ENCODE measurements around the gene SNX32. TPM values are rescaled to one million over a fixed set of nuclear protein-coding genes. Genes with fewer than 3 reads are reported as not detected.

The SNX32 gene
- total RNA-seq, 2 donors from 2014 or later = 0.52 to 0.65 TPM

- intact Hi-C loops (cut with DNase I) = no loop called here
- no peak for DNase-seq (ENCODE audit: low spot score)
These were observed 28.5 kb downstream of the SNX32 start for GRCh38 chr11:65862191-65862735.

- intact Hi-C loops (cut with DNase I) = no loop called here
- DNase-seq (ENCODE audit: low spot score) = peak; percentile 75
These were observed 29.5 kb downstream of the SNX32 start for GRCh38 chr11:65862941-65863888.

- no peak for DNase-seq (ENCODE audit: low spot score)
- intact Hi-C loops (cut with DNase I) = no loop called here
These were observed 30.3 kb downstream of the SNX32 start for GRCh38 chr11:65863889-65864705.

- DNase-seq (ENCODE audit: low spot score) = no peak
- intact Hi-C loops (cut with DNase I) = loop anchor here in 1 of 2 donors (5.0 kb wide), 1 partner anchor 632 kb away; no protein-coding TSS in a partner anchor
These were observed 31.1 kb downstream of the SNX32 start for GRCh38 chr11:65864706-65865471.

GRCh38 chr11:65865550-65866172, 31.9 kb downstream of the SNX32 start:
- intact Hi-C loops (cut with DNase I) = loop anchor here in 1 of 2 donors (5.0 kb wide), 1 partner anchor 632 kb away; no protein-coding TSS in a partner anchor
- no peak for DNase-seq (ENCODE audit: low spot score)

GRCh38 chr11:65866509-65867283, 32.9 kb downstream of the SNX32 start:
- intact Hi-C loops (cut with DNase I) = loop anchor here in 1 of 2 donors (5.0 kb wide), 1 partner anchor 631 kb away; no protein-coding TSS in a partner anchor
- DNase-seq (ENCODE audit: low spot score) = no peak

GRCh38 chr11:65867284-65868071, 33.7 kb downstream of the SNX32 start:
- no peak for DNase-seq (ENCODE audit: low spot score)
- intact Hi-C loops (cut with DNase I) = loop anchor here in 1 of 2 donors (5.0 kb wide), 1 partner anchor 630 kb away; no protein-coding TSS in a partner anchor

GRCh38 chr11:65868076-65868667, 34.4 kb downstream of the SNX32 start:
- intact Hi-C loops (cut with DNase I) = loop anchor here in 1 of 2 donors (5.0 kb wide), 1 partner anchor 629 kb away; no protein-coding TSS in a partner anchor
- no peak for DNase-seq (ENCODE audit: low spot score)

- DNase-seq (ENCODE audit: low spot score) = no peak
- intact Hi-C loops (cut with DNase I) = loop anchor here in 1 of 2 donors (5.0 kb wide), 1 partner anchor 628 kb away; no protein-coding TSS in a partner anchor
These were observed 35.1 kb downstream of the SNX32 start for GRCh38 chr11:65868907-65869306.

- intact Hi-C loops (cut with DNase I) = loop anchor here in 1 of 2 donors (5.0 kb wide), 1 partner anchor 628 kb away; no protein-coding TSS in a partner anchor
These were observed 36.0 kb downstream of the SNX32 start for GRCh38 chr11:65869643-65870306.

GRCh38 chr11:65870307-65870658, 36.5 kb downstream of the SNX32 start:
- intact Hi-C loops (cut with DNase I) = no loop called here
- DNase-seq (ENCODE audit: low spot score) = no peak

More at GRCh38 chr11:65869643-65870306, 36.0 kb downstream of the SNX32 start:
- DNase-seq (ENCODE audit: low spot score) = no peak

- DNase-seq (ENCODE audit: low spot score) = no peak
- intact Hi-C loops (cut with DNase I) = no loop called here
These were observed 37.2 kb downstream of the SNX32 start for GRCh38 chr11:65870706-65871681.

GRCh38 chr11:65871811-65872548, 38.2 kb downstream of the SNX32 start:
- intact Hi-C loops (cut with DNase I) = no loop called here
- DNase-seq (ENCODE audit: low spot score) = peak; percentile 77

Measured in posterior vena cava (tissue), 2 donors.